ENCODE measurements around the gene RAB15. TPM values are rescaled to one million over a fixed set of nuclear protein-coding genes. Genes with fewer than 3 reads are reported as not detected.

Gene RAB15
- polyA plus RNA-seq, 4 donors, result 12.2 to 47.9 (median 16.8) TPM

DNA sequence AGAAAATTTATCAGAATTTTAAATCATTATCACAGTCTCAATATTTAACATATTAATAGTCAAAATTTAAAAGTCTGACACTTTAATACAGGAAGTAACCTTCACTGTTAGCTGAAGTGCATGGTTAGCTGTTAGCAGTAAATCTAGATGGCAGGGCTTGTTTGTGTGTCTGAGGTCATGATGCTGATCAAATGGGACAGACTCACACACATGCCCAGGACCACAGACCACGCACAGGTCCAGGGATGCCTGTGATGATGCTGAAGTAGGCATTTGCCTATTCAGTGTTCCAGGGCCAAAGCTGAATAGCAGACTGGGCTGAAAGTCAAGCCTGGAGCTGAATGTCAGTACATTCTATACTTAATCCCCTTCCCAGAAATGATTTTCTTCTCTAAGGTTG lies 35.1 kb upstream of the RAB15 start:
- Histone ChIP-seq H3K27ac (ENCODE audit: low read depth in 1 of 3, low read length in 2 of 3) (no peak overlapping the region), H3K27me3 (ENCODE audit: control insufficient read depth in 3 of 3, insufficient read depth in 3 of 3, low read length in 3 of 3) (no peaks in the 10 kb centered on the region), H3K4me1 (ENCODE audit: control insufficient read depth in 3 of 3, insufficient read depth in 2 of 3, low read depth in 1 of 3, low read length in 2 of 3) (no peaks in the 10 kb centered on the region), H3K4me3 (ENCODE audit: low read depth in 1 of 3, low read length in 3 of 3) (no peak overlapping the region), H3K36me3 (ENCODE audit: control insufficient read depth in 3 of 3, insufficient read depth in 2 of 3, low read depth in 1 of 3, low read length in 3 of 3) (peaks cover 0 to 36% (median 0%) of the 10 kb centered on the region in 3 donors), H3K9me3 (ENCODE audit: control insufficient read depth in 2 of 2, insufficient read depth in 1 of 2, low read depth in 1 of 2, low read length in 1 of 2) (no peaks in the 10 kb centered on the region)
- DNase-seq (no peak), FAIRE-seq (no peak)
- WGBS, 3 donors, result 98 to 100% (median 100%) methylated on average over 1 of the region's 1 CpG

DNA sequence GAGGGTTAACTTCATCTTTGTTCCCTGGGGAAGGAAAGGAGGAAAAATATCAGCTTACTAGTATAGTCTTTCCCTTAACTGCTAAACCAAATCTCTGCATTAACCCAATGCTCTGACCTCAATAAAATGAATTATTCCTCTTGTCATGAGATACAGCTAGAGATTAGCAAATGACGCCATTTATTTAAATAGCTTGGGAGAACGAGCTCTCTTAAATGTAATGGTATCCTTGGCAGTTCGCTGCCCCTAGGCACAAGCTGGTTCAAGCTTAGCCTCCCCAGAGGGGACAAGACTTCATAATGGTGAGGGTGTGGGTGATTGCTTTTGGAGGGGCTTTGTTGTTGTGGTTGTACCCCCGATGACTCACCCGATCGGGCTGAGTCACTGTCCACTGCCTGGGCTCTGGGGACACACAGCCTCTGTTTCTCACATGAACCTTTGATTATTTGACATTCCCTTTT lies 34.2 kb upstream of the RAB15 start:
- no peaks in the 10 kb centered on the region for H3K4me1 ChIP-seq (ENCODE audit: control insufficient read depth in 3 of 3, insufficient read depth in 2 of 3, low read depth in 1 of 3, low read length in 2 of 3)
- no peaks in the 10 kb centered on the region for H3K27me3 ChIP-seq (ENCODE audit: control insufficient read depth in 3 of 3, insufficient read depth in 3 of 3, low read length in 3 of 3)
- H3K9me3 ChIP-seq (ENCODE audit: control insufficient read depth in 2 of 2, insufficient read depth in 1 of 2, low read depth in 1 of 2, low read length in 1 of 2), result no peaks in the 10 kb centered on the region
- no peak overlapping the region for H3K27ac ChIP-seq (ENCODE audit: low read depth in 1 of 3, low read length in 2 of 3)
- WGBS, 3 donors, result 92 to 97% (median 95%) methylated on average over 6 of the region's 6 CpGs
- FAIRE-seq (no peak), DNase-seq (no peak)
- H3K4me3 ChIP-seq (ENCODE audit: low read depth in 1 of 3, low read length in 3 of 3), result no peak overlapping the region
- H3K36me3 ChIP-seq (ENCODE audit: control insufficient read depth in 3 of 3, insufficient read depth in 2 of 3, low read depth in 1 of 3, low read length in 3 of 3), result peaks cover 0 to 28% (median 0%) of the 10 kb centered on the region in 3 donors

DNA sequence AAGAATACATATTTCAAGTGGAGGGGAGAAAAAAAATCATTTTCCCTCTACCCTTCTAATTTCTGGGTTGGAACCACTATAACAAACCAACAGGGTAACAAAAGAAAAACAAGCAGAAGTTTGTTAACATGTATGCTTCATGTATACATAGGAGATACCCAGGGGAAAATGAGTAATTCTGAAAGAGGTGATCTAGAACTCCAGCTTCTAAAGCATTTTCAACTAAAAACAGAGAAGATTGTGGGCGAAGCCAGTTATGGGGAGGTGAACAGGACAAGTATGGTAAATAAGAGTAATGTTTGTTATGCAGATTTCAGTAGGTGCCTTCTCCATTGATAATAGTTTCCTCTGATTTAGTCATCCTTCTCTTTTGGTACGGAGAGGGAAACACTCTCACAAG lies 31.3 kb upstream of the RAB15 start:
- DNase-seq (no peak), FAIRE-seq (no peak)
- no peak overlapping the region for H3K27ac ChIP-seq (ENCODE audit: low read depth in 1 of 3, low read length in 2 of 3)
- no peaks in the 10 kb centered on the region for H3K27me3 ChIP-seq (ENCODE audit: control insufficient read depth in 3 of 3, insufficient read depth in 3 of 3, low read length in 3 of 3)
- H3K4me1 ChIP-seq (ENCODE audit: control insufficient read depth in 3 of 3, insufficient read depth in 2 of 3, low read depth in 1 of 3, low read length in 2 of 3), result peaks cover 0 to 2% (median 0%) of the 10 kb centered on the region in 3 donors
- no peak overlapping the region for H3K4me3 ChIP-seq (ENCODE audit: low read depth in 1 of 3, low read length in 3 of 3)
- 86 to 94% (median 86%) methylated on average over 2 of the region's 2 CpGs for WGBS, 3 donors
- no peaks in the 10 kb centered on the region for H3K9me3 ChIP-seq (ENCODE audit: control insufficient read depth in 2 of 2, insufficient read depth in 1 of 2, low read depth in 1 of 2, low read length in 1 of 2)
- H3K36me3 ChIP-seq (ENCODE audit: control insufficient read depth in 3 of 3, insufficient read depth in 2 of 3, low read depth in 1 of 3, low read length in 3 of 3), result peaks cover 0 to 17% (median 0%) of the 10 kb centered on the region in 3 donors

DNA sequence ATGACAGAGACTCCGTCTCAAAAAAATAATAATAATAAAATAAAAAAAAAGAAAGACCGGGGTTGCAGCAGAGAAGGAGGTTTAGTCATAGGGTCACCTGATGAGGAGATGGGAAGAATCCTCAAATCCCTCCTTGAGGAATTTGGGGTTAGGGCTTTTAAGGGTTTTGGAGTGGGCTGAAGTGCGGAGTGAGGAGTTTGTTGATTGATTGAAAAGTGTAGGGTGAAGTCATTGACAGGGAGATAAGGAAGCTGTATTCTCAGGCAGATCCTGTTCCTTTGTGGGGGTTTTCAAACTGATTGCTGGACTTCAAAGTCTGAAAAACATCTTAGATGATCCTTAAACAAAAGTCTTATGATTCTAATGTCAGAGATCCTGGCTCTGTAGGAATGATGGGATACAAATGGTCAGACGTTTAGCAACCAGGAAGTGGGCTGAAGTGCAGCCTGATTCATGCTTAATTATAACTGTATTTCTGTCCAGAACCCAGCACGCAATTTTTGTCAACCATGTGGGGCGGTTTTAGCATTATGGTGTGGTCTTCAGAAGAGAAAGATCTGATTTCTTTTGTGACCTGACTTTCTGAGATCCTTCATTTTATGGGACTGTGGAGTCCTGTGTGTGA lies 30.6 kb upstream of the RAB15 start:
- FAIRE-seq (no peak), DNase-seq (no peak)
- Histone ChIP-seq H3K36me3 (ENCODE audit: control insufficient read depth in 3 of 3, insufficient read depth in 2 of 3, low read depth in 1 of 3, low read length in 3 of 3) (peaks cover 0 to 13% (median 0%) of the 10 kb centered on the region in 3 donors), H3K4me3 (ENCODE audit: low read depth in 1 of 3, low read length in 3 of 3) (no peak overlapping the region), H3K4me1 (ENCODE audit: control insufficient read depth in 3 of 3, insufficient read depth in 2 of 3, low read depth in 1 of 3, low read length in 2 of 3) (peaks cover 0 to 2% (median 0%) of the 10 kb centered on the region in 3 donors), H3K27ac (ENCODE audit: low read depth in 1 of 3, low read length in 2 of 3) (no peak overlapping the region), H3K27me3 (ENCODE audit: control insufficient read depth in 3 of 3, insufficient read depth in 3 of 3, low read length in 3 of 3) (no peaks in the 10 kb centered on the region), H3K9me3 (ENCODE audit: control insufficient read depth in 2 of 2, insufficient read depth in 1 of 2, low read depth in 1 of 2, low read length in 1 of 2) (no peaks in the 10 kb centered on the region)
- 73 to 80% (median 76%) methylated on average over 6 of the region's 6 CpGs for WGBS, 3 donors

DNA sequence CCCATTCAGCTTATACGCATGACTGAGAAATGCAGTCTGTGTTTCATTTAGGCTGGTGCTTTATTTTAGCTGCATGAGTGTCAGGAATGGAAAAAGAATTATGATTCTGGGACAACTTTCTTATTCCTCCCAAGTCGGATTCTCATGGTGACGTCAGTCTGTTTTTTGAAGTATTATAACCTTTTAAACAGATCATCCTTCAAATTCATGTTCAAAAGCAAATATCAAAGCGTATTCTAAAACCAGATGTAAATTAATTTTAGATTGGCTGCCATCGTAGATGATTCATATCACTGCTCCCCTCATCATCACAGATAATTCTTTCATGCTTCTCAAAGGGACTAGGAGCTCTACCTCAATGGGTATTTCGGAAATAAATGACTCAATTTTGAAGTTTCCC lies 29.6 kb upstream of the RAB15 start:
- H3K4me1 ChIP-seq (ENCODE audit: control insufficient read depth in 3 of 3, insufficient read depth in 2 of 3, low read depth in 1 of 3, low read length in 2 of 3), result peaks cover 0 to 2% (median 0%) of the 10 kb centered on the region in 3 donors
- no peak for FAIRE-seq
- no peak for DNase-seq
- H3K27ac ChIP-seq (ENCODE audit: low read depth in 1 of 3, low read length in 2 of 3), result no peak overlapping the region
- no peaks in the 10 kb centered on the region for H3K27me3 ChIP-seq (ENCODE audit: control insufficient read depth in 3 of 3, insufficient read depth in 3 of 3, low read length in 3 of 3)
- no peaks in the 10 kb centered on the region for H3K9me3 ChIP-seq (ENCODE audit: control insufficient read depth in 2 of 2, insufficient read depth in 1 of 2, low read depth in 1 of 2, low read length in 1 of 2)
- WGBS, 3 donors, result 93 to 96% (median 96%) methylated on average over 6 of the region's 6 CpGs
- no peak overlapping the region for H3K4me3 ChIP-seq (ENCODE audit: low read depth in 1 of 3, low read length in 3 of 3)
- peaks cover 0 to 15% (median 0%) of the 10 kb centered on the region in 3 donors for H3K36me3 ChIP-seq (ENCODE audit: control insufficient read depth in 3 of 3, insufficient read depth in 2 of 3, low read depth in 1 of 3, low read length in 3 of 3)

DNA sequence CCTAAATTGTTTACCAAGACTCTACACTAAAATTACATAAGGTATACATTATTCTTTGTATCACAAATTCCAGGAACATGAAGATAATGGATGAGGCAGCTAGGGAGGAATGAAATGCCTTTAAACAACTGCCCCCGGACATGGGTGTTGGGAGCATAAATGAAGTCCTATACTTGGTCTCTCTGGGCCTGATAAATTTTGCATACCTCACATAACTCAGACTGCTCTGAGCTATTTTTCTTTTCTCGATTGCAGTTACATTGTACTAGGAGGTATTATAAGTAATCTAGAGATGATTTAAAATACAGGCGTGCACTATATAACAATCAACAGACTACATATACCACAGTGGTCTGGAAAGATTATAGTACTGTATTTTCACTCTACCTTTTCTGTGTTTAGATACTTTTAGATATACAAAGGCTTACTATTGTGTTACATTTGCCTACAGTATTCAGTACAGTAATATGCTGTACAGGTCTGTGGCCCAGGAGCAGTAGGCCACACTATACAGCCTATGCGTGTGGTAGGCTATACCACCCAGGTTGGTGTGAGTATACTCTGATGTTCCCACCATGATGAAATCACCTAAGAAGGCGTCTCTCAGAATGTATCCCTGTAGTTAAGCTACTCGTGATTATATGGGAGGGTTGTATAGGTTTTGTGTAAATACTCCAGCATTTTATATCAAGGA lies 28.9 kb upstream of the RAB15 start:
- DNase-seq, result no peak
- H3K4me1 ChIP-seq (ENCODE audit: control insufficient read depth in 3 of 3, insufficient read depth in 2 of 3, low read depth in 1 of 3, low read length in 2 of 3), result peaks cover 0 to 2% (median 0%) of the 10 kb centered on the region in 3 donors
- no peaks in the 10 kb centered on the region for H3K9me3 ChIP-seq (ENCODE audit: control insufficient read depth in 2 of 2, insufficient read depth in 1 of 2, low read depth in 1 of 2, low read length in 1 of 2)
- 90 to 94% (median 91%) methylated on average over 6 of the region's 6 CpGs for WGBS, 3 donors
- no peaks in the 10 kb centered on the region for H3K27me3 ChIP-seq (ENCODE audit: control insufficient read depth in 3 of 3, insufficient read depth in 3 of 3, low read length in 3 of 3)
- no peak overlapping the region for H3K4me3 ChIP-seq (ENCODE audit: low read depth in 1 of 3, low read length in 3 of 3)
- FAIRE-seq, result no peak
- peaks cover 0 to 12% (median 0%) of the 10 kb centered on the region in 3 donors for H3K36me3 ChIP-seq (ENCODE audit: control insufficient read depth in 3 of 3, insufficient read depth in 2 of 3, low read depth in 1 of 3, low read length in 3 of 3)
- H3K27ac ChIP-seq (ENCODE audit: low read depth in 1 of 3, low read length in 2 of 3), result no peak overlapping the region

DNA sequence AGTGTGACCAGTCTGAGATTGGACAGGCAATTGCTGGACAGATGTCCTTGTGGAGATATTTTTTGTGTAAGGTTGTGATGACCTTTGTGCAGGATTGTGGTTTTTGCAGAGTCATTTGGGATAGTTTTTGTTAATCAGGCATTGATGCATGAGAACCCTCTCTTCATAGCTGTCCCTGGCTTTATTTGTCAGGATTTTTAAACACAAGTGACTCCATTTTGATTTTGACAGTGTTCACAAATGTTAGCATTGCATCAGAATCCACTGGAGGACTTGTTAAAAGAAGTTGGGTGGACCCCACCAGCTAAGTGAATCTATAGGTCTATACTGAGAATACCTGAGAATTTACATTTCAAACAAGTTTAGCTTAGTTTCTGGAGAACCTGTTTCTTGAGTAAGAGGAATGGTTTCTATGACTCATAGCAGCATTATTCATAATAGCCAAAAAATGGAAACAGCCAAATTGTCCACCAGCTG lies 26.4 kb upstream of the RAB15 start:
- Histone ChIP-seq H3K4me3 (ENCODE audit: low read depth in 1 of 3, low read length in 3 of 3) (no peak overlapping the region), H3K27me3 (ENCODE audit: control insufficient read depth in 3 of 3, insufficient read depth in 3 of 3, low read length in 3 of 3) (no peaks in the 10 kb centered on the region), H3K27ac (ENCODE audit: low read depth in 1 of 3, low read length in 2 of 3) (no peak overlapping the region), H3K4me1 (ENCODE audit: control insufficient read depth in 3 of 3, insufficient read depth in 2 of 3, low read depth in 1 of 3, low read length in 2 of 3) (peaks cover 0 to 2% (median 0%) of the 10 kb centered on the region in 3 donors), H3K36me3 (ENCODE audit: control insufficient read depth in 3 of 3, insufficient read depth in 2 of 3, low read depth in 1 of 3, low read length in 3 of 3) (peaks cover 0 to 3% (median 0%) of the 10 kb centered on the region in 3 donors), H3K9me3 (ENCODE audit: control insufficient read depth in 2 of 2, insufficient read depth in 1 of 2, low read depth in 1 of 2, low read length in 1 of 2) (no peaks in the 10 kb centered on the region)
- DNase-seq, result no peak
- FAIRE-seq, result no peak

DNA sequence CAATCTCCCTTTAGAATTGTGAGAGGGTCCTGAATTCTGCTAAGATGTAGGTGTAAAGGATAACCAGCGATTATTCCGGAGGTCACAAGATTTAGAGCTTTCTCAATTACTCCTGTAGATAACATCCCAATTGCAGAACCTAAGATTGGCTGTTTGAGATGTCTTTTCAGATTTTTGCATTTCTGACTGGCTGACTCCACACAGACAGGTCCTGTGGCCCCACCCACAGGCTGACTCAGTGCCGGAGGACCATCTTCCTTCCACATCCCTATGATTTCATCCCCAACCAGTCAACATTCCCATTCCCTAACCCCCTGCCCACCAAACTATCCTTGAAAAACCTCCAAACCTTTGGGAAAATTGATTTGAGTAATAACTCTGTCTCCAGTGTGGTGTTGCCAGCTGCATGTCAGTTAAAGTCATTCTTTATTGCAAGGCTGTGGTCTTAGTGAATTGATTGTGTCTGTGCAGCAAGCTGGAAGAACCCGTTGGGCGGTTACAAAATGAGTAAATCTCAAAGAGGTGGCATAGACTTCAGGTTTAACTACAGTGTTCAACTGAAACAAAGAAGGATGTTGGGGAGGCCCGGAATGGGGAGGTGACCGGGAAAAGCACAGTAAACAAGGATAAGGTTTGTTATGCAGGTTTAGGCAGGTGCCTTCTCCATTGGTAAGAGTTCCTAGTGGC lies 25.1 kb upstream of the RAB15 start:
- peaks cover 0 to 9% (median 0%) of the 10 kb centered on the region in 3 donors for H3K36me3 ChIP-seq (ENCODE audit: control insufficient read depth in 3 of 3, insufficient read depth in 2 of 3, low read depth in 1 of 3, low read length in 3 of 3)
- no peak overlapping the region for H3K4me3 ChIP-seq (ENCODE audit: low read depth in 1 of 3, low read length in 3 of 3)
- no peaks in the 10 kb centered on the region for H3K27me3 ChIP-seq (ENCODE audit: control insufficient read depth in 3 of 3, insufficient read depth in 3 of 3, low read length in 3 of 3)
- no peak overlapping the region for H3K27ac ChIP-seq (ENCODE audit: low read depth in 1 of 3, low read length in 2 of 3)
- peaks cover 0 to 2% (median 0%) of the 10 kb centered on the region in 3 donors for H3K4me1 ChIP-seq (ENCODE audit: control insufficient read depth in 3 of 3, insufficient read depth in 2 of 3, low read depth in 1 of 3, low read length in 2 of 3)
- FAIRE-seq (no peak), DNase-seq (no peak)
- no peaks in the 10 kb centered on the region for H3K9me3 ChIP-seq (ENCODE audit: control insufficient read depth in 2 of 2, insufficient read depth in 1 of 2, low read depth in 1 of 2, low read length in 1 of 2)
- 87 to 93% (median 89%) methylated on average over 7 of the region's 7 CpGs for WGBS, 3 donors
